Activated CD4-positive, alpha-beta T cell treated with anti-CD3 and anti-CD28 coated beads, Interleukin-2, amount 10 ng/mL, durations not matched to agents 24 days and 14 days (primary cell): ENCODE measurements around the gene LRP10. TPM values are rescaled to one million over a fixed set of nuclear protein-coding genes. Genes with fewer than 3 reads are reported as not detected.
A peak's percentile ranks its signal among the peaks of the same experiment; 100 is the strongest.

Experiments
- DNase-seq: peaks from one replicate; pipeline ENCODE4 v3.0.0; 2022
- H3K27ac Mint-ChIP-seq: one replicate; pipeline ENCODE4 v1.8.0; 2022; ENCODE audit warnings: mild to moderate bottlenecking, mixed read lengths
- H3K27me3 Mint-ChIP-seq: one replicate; pipeline ENCODE4 v1.8.0; 2022; ENCODE audit warnings: mixed read lengths
- H3K36me3 Mint-ChIP-seq: one replicate; pipeline ENCODE4 v1.8.0; 2022; ENCODE audit warnings: low read depth, mild to moderate bottlenecking, mixed read lengths
- H3K4me1 Mint-ChIP-seq: one replicate; pipeline ENCODE4 v1.8.0; 2021; ENCODE audit warnings: mixed read lengths
- H3K4me3 Mint-ChIP-seq: one replicate; pipeline ENCODE4 v1.8.0; 2022; ENCODE audit warnings: mild to moderate bottlenecking, moderate library complexity, mixed read lengths
- H3K9me3 Mint-ChIP-seq: one replicate; pipeline ENCODE4 v1.8.0; 2021; ENCODE audit warnings: mixed read lengths
- intact Hi-C: fragments of 100-400 bp; cut with micrococcal nuclease; formaldehyde crosslinking; loops from one replicate; pipeline ENCODE4 v1.15.1; 2023
- total RNA-seq: library from RNA; stranded (reverse); gene quantifications from 2 replicates; pipeline ENCODE4 v1.2.3, GENCODE V29; 2022

The LRP10 gene
- total RNA-seq, 1 donor from 2014 or later, result 35.2 TPM

DNA sequence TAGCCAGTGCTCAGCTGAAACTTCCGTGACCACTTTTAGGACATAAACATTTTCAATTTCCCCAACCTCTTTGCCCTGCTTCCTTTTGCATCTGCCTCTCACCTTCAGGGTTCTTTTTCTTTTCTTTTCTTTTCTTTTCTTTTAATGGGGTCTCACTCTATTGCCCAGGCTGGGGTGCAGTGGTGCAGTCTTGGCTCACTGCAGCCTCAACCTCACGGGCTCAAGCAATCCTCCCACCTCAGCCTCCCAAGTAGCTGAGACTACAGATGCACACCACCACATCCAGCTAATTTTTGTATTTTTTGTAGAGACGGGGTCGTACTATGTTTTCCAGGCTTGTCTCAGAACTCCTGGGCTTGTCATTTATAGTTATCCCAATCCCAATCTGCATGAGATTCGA, 4.7 kb upstream of the LRP10 start:
- Mint-ChIP-seq H3K27ac (no peak overlapping the region), H3K36me3 (peaks cover 1% of the 10 kb centered on the region), H3K4me3 (no peak overlapping the region), H3K4me1 (peaks cover 9% of the 10 kb centered on the region), H3K27me3 (peaks cover 7% of the 10 kb centered on the region), H3K9me3 (peaks cover 2% of the 10 kb centered on the region)
- DNase-seq, result no peak
- intact Hi-C loops, result no loop called here

DNA sequence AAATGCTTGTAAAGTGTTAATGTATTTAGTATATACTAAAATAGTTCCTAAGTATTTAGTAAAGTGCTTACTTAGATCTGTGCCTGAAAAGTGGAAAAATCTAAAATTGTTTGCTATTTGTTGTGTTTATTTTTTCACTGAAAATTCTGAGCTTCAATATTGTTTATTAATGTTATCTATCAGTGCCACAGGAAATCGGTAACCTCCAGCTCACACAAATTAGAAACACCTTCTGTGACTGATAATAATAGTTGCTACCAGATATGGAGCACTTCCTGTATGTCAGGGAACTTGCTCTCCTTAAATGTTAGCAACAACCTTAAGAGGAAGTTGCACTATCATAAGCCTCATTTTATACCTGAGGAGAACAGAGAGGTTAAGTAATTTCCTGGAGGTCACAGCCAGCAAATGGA, 723 bp upstream of the LRP10 start:
- Mint-ChIP-seq H3K4me3 (peak overlapping the region; percentile 88), H3K4me1 (peaks cover 18% of the 10 kb centered on the region), H3K27ac (peak overlapping the region; percentile 96), H3K9me3 (no peaks in the 10 kb centered on the region), H3K36me3 (peaks cover 23% of the 10 kb centered on the region), H3K27me3 (no peaks in the 10 kb centered on the region)
- intact Hi-C loops, result loop anchor here (1.0 to 5.0 kb wide), 6 partner anchors 18 to 299 kb away; partner anchors contain the start of genes DAD1, MRPL52 and RBM23
- no peak for DNase-seq

DNA sequence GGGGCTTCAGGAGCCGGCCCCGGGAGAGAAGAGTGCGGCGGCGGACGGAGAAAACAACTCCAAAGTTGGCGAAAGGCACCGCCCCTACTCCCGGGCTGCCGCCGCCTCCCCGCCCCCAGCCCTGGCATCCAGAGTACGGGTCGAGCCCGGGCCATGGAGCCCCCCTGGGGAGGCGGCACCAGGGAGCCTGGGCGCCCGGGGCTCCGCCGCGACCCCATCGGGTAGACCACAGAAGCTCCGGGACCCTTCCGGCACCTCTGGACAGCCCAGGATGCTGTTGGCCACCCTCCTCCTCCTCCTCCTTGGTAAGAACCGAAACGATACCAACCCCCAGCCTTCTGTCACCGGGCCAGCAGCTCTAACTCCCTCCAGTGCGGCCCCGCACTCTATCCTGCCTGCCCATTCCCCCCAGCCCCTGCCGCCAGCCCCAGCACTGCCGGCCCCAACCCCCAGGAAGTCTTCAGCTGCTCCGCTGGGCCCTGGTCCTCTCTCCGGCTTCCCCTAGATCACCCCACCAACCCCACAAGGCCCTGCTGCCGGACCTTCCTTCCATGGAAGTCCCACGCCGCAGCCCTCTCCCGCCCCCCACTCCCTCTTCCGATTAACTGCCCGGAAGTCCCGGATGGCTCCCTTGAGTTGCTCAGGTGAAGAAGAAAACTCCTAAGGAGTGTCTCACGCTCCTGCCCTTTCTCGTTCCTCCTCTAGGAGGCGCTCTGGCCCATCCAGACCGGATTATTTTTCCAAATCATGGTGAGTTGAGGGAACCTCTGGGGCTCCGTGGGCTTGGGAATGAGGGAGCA, 693 bp downstream of the LRP10 start:
- DNase-seq, result peak; percentile 93
- Mint-ChIP-seq H3K27ac (peak overlapping the region; percentile 89), H3K4me1 (peaks cover 18% of the 10 kb centered on the region), H3K4me3 (peak overlapping the region; percentile 88), H3K27me3 (no peaks in the 10 kb centered on the region), H3K9me3 (no peaks in the 10 kb centered on the region), H3K36me3 (peaks cover 35% of the 10 kb centered on the region)
- intact Hi-C loops, result loop anchor here (1.0 to 5.0 kb wide), 3 partner anchors 15 to 300 kb away; no protein-coding TSS in a partner anchor

DNA sequence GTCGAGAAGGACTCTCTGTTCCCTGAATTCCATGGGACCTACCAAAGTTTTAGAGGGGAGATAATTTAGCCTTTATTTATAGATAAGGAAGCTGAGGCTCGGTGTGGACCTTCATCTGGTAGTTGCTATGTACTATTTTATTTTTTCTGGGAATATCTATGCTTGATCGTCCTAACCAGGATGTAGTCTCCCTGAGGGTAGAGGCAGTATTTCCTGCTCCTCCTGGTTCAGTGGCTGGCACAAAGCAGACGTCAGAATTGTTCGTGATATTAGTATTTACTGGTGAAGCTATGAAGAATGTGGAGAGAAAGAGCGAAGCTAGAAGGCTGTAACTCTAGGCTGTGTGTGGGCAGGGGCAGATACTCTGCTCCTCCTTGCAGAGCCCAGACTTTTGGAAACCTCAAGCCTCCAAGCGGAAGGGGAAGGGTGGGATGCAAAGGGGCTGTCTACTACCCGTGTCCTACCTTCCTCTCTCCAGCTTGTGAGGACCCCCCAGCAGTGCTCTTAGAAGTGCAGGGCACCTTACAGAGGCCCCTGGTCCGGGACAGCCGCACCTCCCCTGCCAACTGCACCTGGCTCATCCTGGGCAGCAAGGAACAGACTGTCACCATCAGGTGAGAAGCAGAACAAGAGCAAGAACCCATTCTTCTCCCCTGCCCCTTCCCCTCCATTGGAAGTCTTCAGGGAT, 1.4 kb downstream of the LRP10 start:
- Mint-ChIP-seq H3K4me1 (peaks cover 18% of the 10 kb centered on the region), H3K4me3 (peak overlapping the region; percentile 86), H3K9me3 (no peaks in the 10 kb centered on the region), H3K27me3 (no peaks in the 10 kb centered on the region), H3K36me3 (peaks cover 42% of the 10 kb centered on the region), H3K27ac (peak overlapping the region; percentile 89)
- intact Hi-C loops, result loop anchor here (1.0 to 5.0 kb wide), 3 partner anchors 14 to 301 kb away; no protein-coding TSS in a partner anchor
- no peak for DNase-seq

DNA sequence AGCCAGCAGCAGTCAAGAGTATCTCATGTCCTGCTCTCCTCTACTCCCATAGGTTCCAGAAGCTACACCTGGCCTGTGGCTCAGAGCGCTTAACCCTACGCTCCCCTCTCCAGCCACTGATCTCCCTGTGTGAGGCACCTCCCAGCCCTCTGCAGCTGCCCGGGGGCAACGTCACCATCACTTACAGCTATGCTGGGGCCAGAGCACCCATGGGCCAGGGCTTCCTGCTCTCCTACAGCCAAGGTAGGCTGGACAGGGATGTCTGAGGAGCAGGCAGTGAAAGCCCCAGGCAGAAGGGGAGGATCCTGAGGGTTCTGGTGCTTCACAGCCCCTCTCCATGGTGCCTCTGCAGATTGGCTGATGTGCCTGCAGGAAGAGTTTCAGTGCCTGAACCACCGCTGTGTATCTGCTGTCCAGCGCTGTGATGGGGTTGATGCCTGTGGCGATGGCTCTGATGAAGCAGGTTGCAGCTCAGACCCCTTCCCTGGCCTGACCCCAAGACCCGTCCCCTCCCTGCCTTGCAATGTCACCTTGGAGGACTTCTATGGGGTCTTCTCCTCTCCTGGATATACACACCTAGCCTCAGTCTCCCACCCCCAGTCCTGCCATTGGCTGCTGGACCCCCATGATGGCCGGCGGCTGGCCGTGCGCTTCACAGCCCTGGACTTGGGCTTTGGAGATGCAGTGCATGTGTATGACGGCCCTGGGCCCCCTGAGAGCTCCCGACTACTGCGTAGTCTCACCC, 3.6 kb downstream of the LRP10 start:
- H3K36me3 Mint-ChIP-seq, result peaks cover 57% of the 10 kb centered on the region

DNA sequence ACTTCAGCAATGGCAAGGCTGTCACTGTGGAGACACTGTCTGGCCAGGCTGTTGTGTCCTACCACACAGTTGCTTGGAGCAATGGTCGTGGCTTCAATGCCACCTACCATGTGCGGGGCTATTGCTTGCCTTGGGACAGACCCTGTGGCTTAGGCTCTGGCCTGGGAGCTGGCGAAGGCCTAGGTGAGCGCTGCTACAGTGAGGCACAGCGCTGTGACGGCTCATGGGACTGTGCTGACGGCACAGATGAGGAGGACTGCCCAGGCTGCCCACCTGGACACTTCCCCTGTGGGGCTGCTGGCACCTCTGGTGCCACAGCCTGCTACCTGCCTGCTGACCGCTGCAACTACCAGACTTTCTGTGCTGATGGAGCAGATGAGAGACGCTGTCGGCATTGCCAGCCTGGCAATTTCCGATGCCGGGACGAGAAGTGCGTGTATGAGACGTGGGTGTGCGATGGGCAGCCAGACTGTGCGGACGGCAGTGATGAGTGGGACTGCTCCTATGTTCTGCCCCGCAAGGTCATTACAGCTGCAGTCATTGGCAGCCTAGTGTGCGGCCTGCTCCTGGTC, 4.3 kb downstream of the LRP10 start:
- intact Hi-C loops, result no loop called here
- H3K4me1 Mint-ChIP-seq, result peaks cover 14% of the 10 kb centered on the region
- DNase-seq, result no peak
- no peaks in the 10 kb centered on the region for H3K9me3 Mint-ChIP-seq
- no peak overlapping the region for H3K4me3 Mint-ChIP-seq
- H3K27ac Mint-ChIP-seq, result no peak overlapping the region
- H3K27me3 Mint-ChIP-seq, result no peaks in the 10 kb centered on the region
- peaks cover 57% of the 10 kb centered on the region for H3K36me3 Mint-ChIP-seq

More for the DNA sequence above, 3.6 kb downstream of the LRP10 start:
- Mint-ChIP-seq H3K9me3 (no peaks in the 10 kb centered on the region), H3K27me3 (no peaks in the 10 kb centered on the region), H3K4me3 (no peak overlapping the region), H3K4me1 (peaks cover 18% of the 10 kb centered on the region), H3K27ac (no peak overlapping the region)
- DNase-seq, result no peak
- intact Hi-C loops, result no loop called here

DNA sequence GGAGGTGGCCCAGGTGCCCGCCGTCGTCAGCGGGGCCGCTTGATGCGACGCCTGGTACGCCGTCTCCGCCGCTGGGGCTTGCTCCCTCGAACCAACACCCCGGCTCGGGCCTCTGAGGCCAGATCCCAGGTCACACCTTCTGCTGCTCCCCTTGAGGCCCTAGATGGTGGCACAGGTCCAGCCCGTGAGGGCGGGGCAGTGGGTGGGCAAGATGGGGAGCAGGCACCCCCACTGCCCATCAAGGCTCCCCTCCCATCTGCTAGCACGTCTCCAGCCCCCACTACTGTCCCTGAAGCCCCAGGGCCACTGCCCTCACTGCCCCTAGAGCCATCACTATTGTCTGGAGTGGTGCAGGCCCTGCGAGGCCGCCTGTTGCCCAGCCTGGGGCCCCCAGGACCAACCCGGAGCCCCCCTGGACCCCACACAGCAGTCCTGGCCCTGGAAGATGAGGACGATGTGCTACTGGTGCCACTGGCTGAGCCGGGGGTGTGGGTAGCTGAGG, 5.5 kb downstream of the LRP10 start:
- no peaks in the 10 kb centered on the region for H3K9me3 Mint-ChIP-seq
- peaks cover 3% of the 10 kb centered on the region for H3K27me3 Mint-ChIP-seq
- peaks cover 57% of the 10 kb centered on the region for H3K36me3 Mint-ChIP-seq
- H3K4me1 Mint-ChIP-seq, result peaks cover 12% of the 10 kb centered on the region
- intact Hi-C loops, result no loop called here
- H3K27ac Mint-ChIP-seq, result no peak overlapping the region
- H3K4me3 Mint-ChIP-seq, result no peak overlapping the region
- DNase-seq, result no peak

DNA sequence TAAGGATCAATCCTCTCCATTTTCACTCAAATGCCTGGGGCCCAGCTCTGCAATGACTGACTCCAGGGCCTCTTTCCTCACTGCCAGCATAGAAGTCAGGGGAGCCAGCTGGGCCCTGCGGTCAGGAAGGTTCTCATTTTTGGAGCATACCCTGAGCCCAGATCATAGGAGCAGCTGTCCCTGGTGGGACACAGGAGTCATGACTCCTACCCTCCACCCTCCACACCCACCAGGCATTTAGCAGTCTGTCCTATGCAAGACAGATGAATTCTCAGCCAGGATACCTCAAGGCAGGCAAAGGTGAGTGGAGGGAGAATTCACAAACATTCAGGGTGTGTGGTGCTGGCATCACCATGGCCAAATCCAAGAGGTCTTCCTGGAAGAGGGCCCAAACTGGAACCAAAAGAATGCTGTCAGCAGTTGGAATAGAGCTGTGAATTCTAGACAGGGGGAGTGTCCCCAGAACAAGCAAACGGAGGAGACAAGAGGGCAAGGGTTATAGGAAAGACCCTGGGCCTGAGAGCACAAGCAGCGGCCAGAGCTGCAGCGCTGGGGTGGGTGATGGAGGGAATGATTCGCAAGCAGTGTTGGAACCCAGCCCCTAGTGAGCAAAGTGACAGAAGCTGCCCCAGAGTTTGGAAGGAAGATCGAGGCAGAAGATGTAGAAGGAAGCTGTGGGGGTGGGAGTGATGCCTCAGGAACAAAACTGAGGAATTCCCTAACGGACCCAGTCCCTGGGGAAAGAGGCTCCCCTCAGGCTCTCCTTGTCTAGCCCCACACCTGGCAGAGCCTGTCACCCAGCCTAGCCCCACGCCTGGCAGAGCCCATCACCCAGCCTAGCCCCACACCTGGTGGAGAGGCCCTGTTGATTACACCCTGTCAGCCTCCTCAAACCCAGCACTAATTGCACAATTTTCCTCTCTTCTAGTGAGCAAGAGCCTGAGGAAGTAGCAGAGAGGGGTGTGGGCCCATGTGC, 7.0 kb downstream of the LRP10 start:
- Mint-ChIP-seq H3K4me3 (no peak overlapping the region), H3K36me3 (peaks cover 48% of the 10 kb centered on the region), H3K9me3 (no peaks in the 10 kb centered on the region), H3K4me1 (peaks cover 5% of the 10 kb centered on the region), H3K27ac (no peak overlapping the region), H3K27me3 (peaks cover 5% of the 10 kb centered on the region)
- intact Hi-C loops, result no loop called here
- no peak for DNase-seq

DNA sequence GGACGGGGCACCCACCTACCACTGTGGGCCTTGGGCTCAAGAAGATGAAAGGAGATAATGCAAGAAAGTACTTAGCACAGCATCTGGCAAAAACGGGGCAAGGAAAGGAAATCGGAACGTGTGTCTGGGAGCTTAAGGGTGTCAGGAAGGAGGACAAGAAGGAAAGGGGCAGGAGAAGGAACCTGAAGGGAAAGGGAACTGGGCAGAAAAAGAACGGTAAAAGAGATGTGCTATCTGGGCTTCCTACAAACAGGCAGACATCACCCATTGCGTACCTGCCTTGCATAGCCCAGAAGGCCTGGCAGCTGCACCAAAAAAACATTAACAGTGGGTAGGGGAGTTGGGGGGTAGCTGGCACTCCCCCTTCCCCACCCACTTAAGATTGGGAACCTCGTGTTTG, 10.5 kb downstream of the LRP10 start:
- H3K27ac Mint-ChIP-seq, result no peak overlapping the region
- no peak for DNase-seq
- intact Hi-C loops, result no loop called here
- peaks cover 8% of the 10 kb centered on the region for H3K27me3 Mint-ChIP-seq
- peaks cover 19% of the 10 kb centered on the region for H3K4me1 Mint-ChIP-seq
- peaks cover 27% of the 10 kb centered on the region for H3K36me3 Mint-ChIP-seq
- no peak overlapping the region for H3K4me3 Mint-ChIP-seq
- no peaks in the 10 kb centered on the region for H3K9me3 Mint-ChIP-seq

DNA sequence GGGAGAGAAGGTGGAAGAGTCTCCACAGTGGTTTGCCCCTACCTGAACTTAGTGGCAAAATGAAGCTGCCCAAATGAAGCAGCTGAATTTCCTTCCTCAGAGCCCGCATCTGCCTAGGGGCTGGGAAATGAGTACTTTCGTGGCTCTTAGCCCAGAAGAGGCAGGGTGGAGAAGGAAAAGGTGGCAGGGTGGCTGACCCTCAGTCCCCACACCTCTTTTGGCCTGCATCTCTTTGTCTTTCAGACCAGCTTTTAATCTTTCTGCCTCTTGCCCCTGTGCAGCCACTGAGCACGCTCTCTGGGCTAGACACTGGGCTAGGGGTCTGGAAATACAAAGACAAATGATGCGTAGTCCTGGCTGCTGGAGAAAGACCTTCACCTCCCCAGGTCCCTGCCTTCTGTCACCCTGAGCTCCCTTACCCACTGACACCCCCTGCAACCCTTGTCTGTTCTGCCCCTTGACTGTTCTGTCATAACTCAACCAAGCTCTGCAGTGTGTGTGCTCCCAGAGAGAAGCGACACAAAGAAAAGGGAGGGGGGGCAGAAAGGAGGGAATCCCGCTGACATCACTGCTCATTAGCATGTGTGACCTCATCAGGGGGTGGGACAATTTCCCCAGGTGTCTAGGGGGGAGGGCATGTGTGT, 11.1 kb downstream of the LRP10 start:
- peak; percentile 60 for DNase-seq
- H3K27me3 Mint-ChIP-seq, result peaks cover 8% of the 10 kb centered on the region
- H3K4me1 Mint-ChIP-seq, result peaks cover 25% of the 10 kb centered on the region
- no peak overlapping the region for H3K4me3 Mint-ChIP-seq
- H3K36me3 Mint-ChIP-seq, result peaks cover 23% of the 10 kb centered on the region
- H3K27ac Mint-ChIP-seq, result no peak overlapping the region
- intact Hi-C loops, result no loop called here
- no peaks in the 10 kb centered on the region for H3K9me3 Mint-ChIP-seq

DNA sequence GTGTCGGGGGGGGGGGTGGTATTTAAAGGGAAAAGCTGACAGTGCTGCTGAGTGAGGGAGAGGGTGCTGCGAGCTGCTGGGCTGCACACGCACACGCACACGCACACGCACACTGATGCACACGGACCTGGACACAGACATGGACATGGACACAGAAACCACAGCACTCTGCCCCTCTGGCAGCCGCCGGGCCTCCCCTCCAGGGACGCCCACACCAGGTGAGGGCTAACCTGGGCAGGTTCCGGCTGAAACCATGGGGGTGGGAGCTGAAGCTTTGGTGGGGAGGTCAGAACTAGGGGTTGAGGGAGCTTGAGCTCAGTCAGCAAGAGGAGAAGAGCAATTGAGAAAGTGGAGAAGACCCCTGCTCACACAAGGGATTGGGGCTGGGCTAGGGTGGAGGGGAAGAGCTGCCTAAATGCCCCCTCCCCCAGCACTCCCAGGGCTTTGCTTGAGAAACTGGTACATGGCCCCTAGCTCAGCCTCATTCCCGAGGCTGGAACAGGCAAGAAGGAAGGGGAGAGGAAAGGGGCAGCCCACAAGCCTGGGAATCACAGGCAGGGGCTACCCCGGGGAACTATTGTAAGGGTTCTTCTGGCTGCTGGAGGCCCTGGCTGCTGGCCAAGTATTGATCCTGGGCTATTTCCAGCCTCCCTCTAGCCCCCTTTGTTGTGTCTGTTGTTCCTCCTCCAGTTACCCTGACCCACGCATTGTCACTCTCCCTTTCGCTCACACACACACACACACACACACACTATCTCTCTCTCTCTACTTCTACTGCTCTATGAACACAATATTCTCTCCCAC, 11.8 kb downstream of the LRP10 start, which contains the start of gene REM2:
Gene REM2, plus strand, starts transcription at position 50 of the 804 bp plus-strand sequence. Its CDS starts 66 bp downstream, at position 116.
- H3K9me3 Mint-ChIP-seq, result no peaks in the 10 kb centered on the region
- intact Hi-C loops, result no loop called here
- no peak for DNase-seq

More for the DNA sequence above, 11.8 kb downstream of the LRP10 start, which contains the start of gene REM2:
- Mint-ChIP-seq H3K27me3 (peaks cover 8% of the 10 kb centered on the region), H3K4me1 (peaks cover 32% of the 10 kb centered on the region), H3K36me3 (peaks cover 16% of the 10 kb centered on the region), H3K27ac (no peak within 1 kb of the TSS), H3K4me3 (no peak within 1 kb of the TSS)
